Liver (tissue), 3 donors: ENCODE measurements around the gene DSC1.

Source experiments
- ATF3 ChIP-seq: IDR thresholded peaks from 2 replicates; pipeline ENCODE4 v1.6.1; 2016; ENCODE audit warnings: antibody characterized with exemption
- CTCF ChIP-seq: fragments of 150-350 bp; IDR thresholded peaks from 2 replicates; pipeline ENCODE4 v1.5.1; 2017; ENCODE audit warnings: improper control_type of control experiment, low read depth, low read length; ENCODE audit not compliant: missing input control
- EGR1 ChIP-seq, 2 donors: IDR thresholded peaks; 2 replicates each; pipeline ENCODE4 v1.6.1; 2016 to 2018; ENCODE audit warnings: antibody characterized with exemption in 2 of 2, low read depth in 2 of 2
- FOXA1 ChIP-seq: IDR thresholded peaks from 2 replicates; pipeline ENCODE4 v1.6.1; 2016; ENCODE audit warnings: antibody characterized with exemption
- HNF4G ChIP-seq: IDR thresholded peaks from 2 replicates; pipeline ENCODE4 v1.6.1; 2016; ENCODE audit warnings: antibody characterized with exemption
- JUND ChIP-seq, 2 donors: IDR thresholded peaks; 2 replicates each; pipeline ENCODE4 v1.6.1; 2016; ENCODE audit warnings: antibody characterized with exemption in 2 of 2
- MAX ChIP-seq: IDR thresholded peaks from 2 replicates; pipeline ENCODE4 v1.6.1; 2016; ENCODE audit warnings: antibody characterized with exemption
- RAD21 ChIP-seq, 2 donors: IDR thresholded peaks; 2 replicates each; pipeline ENCODE4 v1.6.1; 2016; ENCODE audit warnings: antibody characterized with exemption in 2 of 2, mild to moderate bottlenecking in 2 of 2
- REST ChIP-seq: IDR thresholded peaks from 2 replicates; pipeline ENCODE4 v1.6.1; 2016; ENCODE audit warnings: antibody characterized with exemption, mild to moderate bottlenecking
- RXRA ChIP-seq, 2 donors: IDR thresholded peaks; 2 replicates each; pipeline ENCODE4 v1.6.1; 2017 to 2018; ENCODE audit warnings: antibody characterized with exemption in 2 of 2, mild to moderate bottlenecking in 1 of 2
- TAF1 ChIP-seq: conservative IDR thresholded peaks from 2 replicates; pipeline ENCODE4 v1.6.1; 2016; ENCODE audit warnings: antibody characterized with exemption, mild to moderate bottlenecking
- YY1 ChIP-seq: IDR thresholded peaks from 2 replicates; pipeline ENCODE4 v1.6.1; 2016; ENCODE audit warnings: antibody characterized with exemption, mild to moderate bottlenecking
- donor health status: healthy.
- donor health status: healthy.

GRCh38 chr18:31088532-31088931, 74.1 kb downstream of the DSC1 start:
- TF ChIP-seq CTCF (no peak), YY1 (no peak), RAD21 (IDR thresholded peaks at IDR 0.05) (no peak), TAF1 (no peak), MAX (no peak), JUND (IDR thresholded peaks at IDR 0.05) (no peak), EGR1 (IDR thresholded peaks at IDR 0.05; ENCODE audit: low read depth in 2 of 2) (no peak), FOXA1 (no peak), REST (no peak), HNF4G (no peak), ATF3 (no peak), RXRA (IDR thresholded peaks at IDR 0.05) (no peak)
